Calu3 (cell line): ENCODE data around the gene RNF187. TPM values are rescaled to one million over a fixed set of nuclear protein-coding genes. Genes with fewer than 3 reads are reported as not detected.

Experiments
- BruUV-seq: library from RNA; stranded (reverse); fragments of 400-500 nt; replicated peaks from 2 replicates; lab custom pipeline; 2021; lab: Mats Ljungman, UMichigan
- CTCF ChIA-PET: fragments of 300-600 bp; sonication (Branson Sonifier 250); formaldehyde crosslinking; loops from one replicate; lab custom pipeline; 2022; ENCODE audit warnings: antibody characterized with exemption; lab: Charles Lee
- DNase-seq: peaks from one replicate; pipeline ENCODE4 v3.0.0; 2022
- H3K27ac Mint-ChIP-seq: one replicate; pipeline ENCODE4 v1.8.0; 2022; ENCODE audit warnings: mixed read lengths; ENCODE audit not compliant: unreplicated experiment
- H3K27me3 Mint-ChIP-seq: one replicate; pipeline ENCODE4 v1.8.0; 2022; ENCODE audit warnings: mixed read lengths; ENCODE audit not compliant: unreplicated experiment
- H3K36me3 Mint-ChIP-seq: one replicate; pipeline ENCODE4 v1.8.0; 2022; ENCODE audit warnings: mild to moderate bottlenecking, moderate library complexity, mixed read lengths; ENCODE audit not compliant: insufficient read depth, unreplicated experiment
- H3K4me1 Mint-ChIP-seq: one replicate; pipeline ENCODE4 v1.8.0; 2022; ENCODE audit warnings: mild to moderate bottlenecking, low read depth, mixed read lengths; ENCODE audit not compliant: unreplicated experiment
- H3K4me3 Mint-ChIP-seq: one replicate; pipeline ENCODE4 v1.8.0; 2022; ENCODE audit warnings: mild to moderate bottlenecking, low read depth, moderate library complexity, mixed read lengths; ENCODE audit not compliant: unreplicated experiment
- H3K9me3 Mint-ChIP-seq: one replicate; pipeline ENCODE4 v1.8.0; 2022; ENCODE audit warnings: low read depth, mixed read lengths; ENCODE audit not compliant: unreplicated experiment
- CTCF ChIP-seq: fragments of 200-600 bp; IDR thresholded peaks from one replicate; pipeline ENCODE4 v1.8.0; 2022; ENCODE audit warnings: antibody characterized with exemption; ENCODE audit not compliant: unreplicated experiment
- intact Hi-C: fragments of 100-400 bp; cut with micrococcal nuclease; formaldehyde crosslinking; loops from one replicate; pipeline ENCODE4 v1.10.0; 2022; ENCODE audit not compliant: unreplicated experiment
- total RNA-seq: library from RNA; stranded (reverse); gene quantifications from 2 replicates; pipeline ENCODE4 v1.2.3, GENCODE V29; 2022

Gene RNF187
- total RNA-seq, 1 experiment from 2014 or later: 87.1 TPM

DNA sequence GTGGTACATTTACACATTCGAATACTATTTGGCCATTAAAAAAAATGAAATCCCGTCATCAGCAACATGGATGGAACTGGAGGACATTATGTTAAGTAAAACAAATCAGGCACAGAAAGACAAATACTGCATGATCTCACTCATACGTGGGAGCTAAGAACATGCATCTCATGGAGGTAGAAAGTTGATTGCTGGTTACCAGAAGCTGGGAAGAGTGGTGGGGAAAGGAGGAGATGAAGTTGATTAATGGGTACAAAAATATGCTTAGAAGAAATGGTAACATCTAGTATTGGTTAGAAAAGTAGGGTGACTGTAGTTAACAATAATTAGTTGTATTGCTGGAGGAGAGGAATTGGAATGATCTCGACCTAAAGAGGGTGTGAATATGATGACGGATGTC lies 24.6 kb upstream of the RNF187 start:
- no TSS peak for BruUV-seq
- no peak overlapping the region for H3K4me3 Mint-ChIP-seq
- intact Hi-C loops: no loop called here
- H3K9me3 Mint-ChIP-seq: no peaks in the 10 kb centered on the region
- DNase-seq: no peak
- peaks cover 25% of the 10 kb centered on the region for H3K4me1 Mint-ChIP-seq
- no peak overlapping the region for H3K27ac Mint-ChIP-seq
- no peak for TF ChIP-seq CTCF
- CTCF ChIA-PET: no interaction called here
- H3K27me3 Mint-ChIP-seq: peaks cover 73% of the 10 kb centered on the region
- H3K36me3 Mint-ChIP-seq: peaks cover 31% of the 10 kb centered on the region

DNA sequence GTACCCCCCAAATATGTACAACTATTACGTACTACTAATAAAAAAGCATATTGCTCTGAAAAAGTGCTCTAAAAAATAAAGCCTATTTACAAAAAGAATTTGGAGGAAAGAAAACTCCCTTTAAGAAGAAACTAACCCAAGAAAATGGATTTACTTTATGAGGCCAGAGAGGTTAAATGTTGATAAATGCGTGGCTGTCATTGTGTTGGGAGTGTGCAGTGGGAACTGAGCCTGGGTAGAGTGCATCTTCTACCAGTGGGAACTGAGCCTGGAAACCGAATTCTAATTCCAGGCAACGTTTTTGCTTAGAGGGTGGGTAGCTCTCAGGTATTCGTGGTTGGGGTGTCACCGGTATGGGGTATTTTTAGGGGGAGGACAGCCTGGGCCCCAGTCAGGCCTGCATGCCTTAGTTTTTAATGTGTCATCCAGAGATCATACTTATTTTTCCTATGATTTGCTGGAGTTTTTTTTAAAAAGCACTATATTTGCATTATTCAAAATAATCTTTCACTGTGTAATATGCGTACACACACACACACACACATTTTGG lies 24.1 kb upstream of the RNF187 start:
- Mint-ChIP-seq H3K9me3 (no peaks in the 10 kb centered on the region), H3K27me3 (peaks cover 79% of the 10 kb centered on the region), H3K27ac (no peak overlapping the region), H3K4me1 (peaks cover 19% of the 10 kb centered on the region), H3K4me3 (peak overlapping the region; percentile 52), H3K36me3 (peaks cover 26% of the 10 kb centered on the region)
- DNase-seq: no peak
- no TSS peak for BruUV-seq
- no peak for TF ChIP-seq CTCF
- CTCF ChIA-PET: no interaction called here
- intact Hi-C loops: no loop called here

GRCh38 chr1:228463559-228464455 lies 23.4 kb upstream of the RNF187 start:
- no TSS peak for BruUV-seq
- no peaks in the 10 kb centered on the region for H3K9me3 Mint-ChIP-seq
- no peak for TF ChIP-seq CTCF
- CTCF ChIA-PET: no interaction called here
- peaks cover 16% of the 10 kb centered on the region for H3K4me1 Mint-ChIP-seq
- H3K4me3 Mint-ChIP-seq: peak overlapping the region; percentile 52
- intact Hi-C loops: no loop called here
- H3K36me3 Mint-ChIP-seq: peaks cover 18% of the 10 kb centered on the region
- peak; percentile 34 for DNase-seq
- H3K27ac Mint-ChIP-seq: no peak overlapping the region
- H3K27me3 Mint-ChIP-seq: peaks cover 86% of the 10 kb centered on the region

DNA sequence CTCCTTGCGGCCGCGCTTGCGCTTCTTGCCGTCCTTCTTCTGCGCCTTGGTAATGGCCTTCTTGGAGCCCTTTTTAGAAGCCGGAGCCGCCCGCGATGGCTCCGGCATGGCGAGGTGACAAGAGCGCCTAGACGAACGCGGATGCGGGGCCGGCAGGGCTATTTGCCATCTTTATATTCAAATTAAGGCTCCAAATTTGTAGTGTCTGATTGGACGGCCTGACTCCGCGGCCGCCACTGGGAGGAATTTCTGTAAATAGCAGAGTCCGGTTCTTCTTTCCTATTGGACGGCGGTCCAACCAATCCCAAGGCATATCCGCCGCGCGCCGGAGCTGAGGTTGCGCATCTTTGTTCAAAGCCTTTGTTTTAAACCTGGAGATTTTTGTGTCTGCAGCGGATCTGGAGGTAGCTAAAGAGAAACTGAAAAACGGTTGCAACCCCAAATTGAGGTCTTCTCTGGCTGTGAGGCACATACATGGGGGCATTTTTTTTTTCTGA lies 22.6 kb upstream of the RNF187 start:
- Mint-ChIP-seq H3K4me3 (peak overlapping the region; percentile 52), H3K4me1 (peaks cover 16% of the 10 kb centered on the region), H3K36me3 (peaks cover 11% of the 10 kb centered on the region), H3K27me3 (peaks cover 91% of the 10 kb centered on the region), H3K27ac (no peak overlapping the region), H3K9me3 (no peaks in the 10 kb centered on the region)
- BruUV-seq: no TSS peak
- peak; percentile 44 for DNase-seq
- CTCF ChIA-PET: no interaction called here
- TF ChIP-seq CTCF: no peak
- intact Hi-C loops: no loop called here
